ENCODE measurements around the gene MRGPRF. TPM values are rescaled to one million over a fixed set of nuclear protein-coding genes. Genes with fewer than 3 reads are reported as not detected.

The MRGPRF gene
- polyA plus RNA-seq, 1 of the 3 experiments (the other 2 are of a cell fraction), result 0.18 TPM

DNA sequence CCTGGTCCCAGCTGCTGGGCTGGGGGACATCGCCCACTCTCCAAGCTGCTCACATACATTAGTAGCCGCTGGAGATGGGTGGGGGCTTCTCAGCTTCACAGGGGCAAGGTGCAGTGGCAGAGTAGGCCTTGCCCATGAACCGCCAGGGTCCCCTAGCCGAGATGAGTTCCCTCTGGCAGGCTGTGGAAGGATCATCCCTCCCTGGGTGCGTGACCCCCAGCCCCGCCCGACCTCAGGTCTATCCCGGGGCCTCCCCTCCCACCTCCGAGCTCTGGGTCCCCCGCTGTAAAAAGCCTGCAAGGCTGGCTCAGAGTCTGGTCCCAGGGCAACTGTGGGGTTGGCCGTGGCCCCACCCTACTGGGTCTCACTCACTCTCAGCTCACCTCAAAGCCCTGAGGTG, 20.4 kb upstream of the MRGPRF start:
- CTCF ChIA-PET, result interaction anchor here (1.2 to 4.3 kb wide), 2 partner anchors 11 to 14 kb away, joined by 4 to 23 read pairs; no protein-coding TSS in a partner anchor

DNA sequence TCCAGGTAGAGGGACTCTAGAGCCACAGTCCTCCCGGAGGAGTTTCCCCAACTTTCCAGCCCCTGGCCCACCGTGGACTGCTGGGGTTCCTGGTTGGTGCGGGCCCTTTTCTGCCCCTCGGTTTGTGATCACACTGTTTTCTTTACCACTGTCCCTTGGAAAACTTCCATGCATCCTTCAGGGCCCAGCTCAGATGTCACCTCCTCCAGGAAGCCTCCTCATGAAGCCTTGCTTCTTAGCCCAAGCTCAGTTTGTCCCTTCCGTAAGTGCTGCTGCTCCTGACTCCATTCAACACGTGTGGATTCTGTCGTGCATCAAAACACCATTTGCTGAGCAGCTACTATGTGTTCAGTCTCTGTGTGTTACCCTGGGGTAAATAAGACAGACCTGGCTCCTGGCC, 19.8 kb upstream of the MRGPRF start:
- CTCF ChIA-PET, result interaction anchor here (0.6 to 4.3 kb wide), 4 partner anchors 12 to 652 kb away, joined by 3 to 23 read pairs (median 4); no protein-coding TSS in a partner anchor
- no peaks in the 10 kb centered on the region for H3K79me2 ChIP-seq (ENCODE audit: insufficient read depth)

More for the DNA sequence above, 20.4 kb upstream of the MRGPRF start:
- TF ChIP-seq RCOR1 (IDR thresholded peaks at IDR 0.05; ENCODE audit: low read length) (no peak), RAD21 (IDR thresholded peaks at IDR 0.05; ENCODE audit: low read length) (no peak), FOSL2 (IDR thresholded peaks at IDR 0.05; ENCODE audit: borderline replicate concordance, low read depth) (no peak), MEF2A (IDR thresholded peaks at IDR 0.05; ENCODE audit: borderline replicate concordance, low read depth) (no peak), GATA2 (CRISPR knock-in tag; IDR thresholded peaks at IDR 0.05) (no peak), SIN3A (IDR thresholded peaks at IDR 0.05; ENCODE audit: borderline replicate concordance, low read depth, low read length) (no peak), FOXJ3 (CRISPR knock-in tag; IDR thresholded peaks at IDR 0.05) (no peak)
- TF ChIP-seq, protein P1, sequence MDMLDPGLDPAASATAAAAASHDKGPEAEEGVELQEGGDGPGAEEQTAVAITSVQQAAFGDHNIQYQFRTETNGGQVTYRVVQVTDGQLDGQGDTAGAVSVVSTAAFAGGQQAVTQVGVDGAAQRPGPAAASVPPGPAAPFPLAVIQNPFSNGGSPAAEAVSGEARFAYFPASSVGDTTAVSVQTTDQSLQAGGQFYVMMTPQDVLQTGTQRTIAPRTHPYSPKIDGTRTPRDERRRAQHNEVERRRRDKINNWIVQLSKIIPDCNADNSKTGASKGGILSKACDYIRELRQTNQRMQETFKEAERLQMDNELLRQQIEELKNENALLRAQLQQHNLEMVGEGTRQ (IDR thresholded peaks at IDR 0.05; ENCODE audit: borderline replicate concordance, low read depth, low read length), result no peak
- 80% methylated on average over 4 of the region's 11 CpGs for WGBS (ENCODE audit: low lambda C conversion rate)
- H2AFZ ChIP-seq (ENCODE audit: low read depth), result no peak overlapping the region
- no peaks in the 10 kb centered on the region for H3K9me2 ChIP-seq
- H4K20me1 ChIP-seq (ENCODE audit: insufficient read depth), result no peaks in the 10 kb centered on the region
- no peak overlapping the region for H3K27ac ChIP-seq (ENCODE audit: low read depth in 2 of 2, low read length in 1 of 2)
- no peak overlapping the region for H3K4me2 ChIP-seq
- no peaks in the 10 kb centered on the region for H3K4me1 ChIP-seq (ENCODE audit: control insufficient read depth in 1 of 2, insufficient read depth in 2 of 2, low read depth in 1 of 2, low read length in 1 of 2)
- H3K36me3 ChIP-seq (replicated peaks in 1 of 2; ENCODE audit: control insufficient read depth in 1 of 2, insufficient read depth in 2 of 2, low read length in 1 of 2), result no peaks in the 10 kb centered on the region
- no peaks in the 10 kb centered on the region for H3F3A ChIP-seq (replicated peaks; ENCODE audit: insufficient read depth)
- no peak overlapping the region for H3K9ac ChIP-seq
- no peaks in the 10 kb centered on the region for H3K9me3 ChIP-seq
- no peaks in the 10 kb centered on the region for H3K27me3 ChIP-seq (ENCODE audit: insufficient read depth)
- POLR2A ChIA-PET, result no interaction called here
- no peak overlapping the region for H3K4me3 ChIP-seq (ENCODE audit: low read depth in 2 of 2, low read length in 1 of 2)
- H3K79me2 ChIP-seq (ENCODE audit: insufficient read depth), result no peaks in the 10 kb centered on the region
- no peak for DNase-seq

More for the DNA sequence above, 19.8 kb upstream of the MRGPRF start:
- no peak for DNase-seq
- Histone ChIP-seq H3K27ac (ENCODE audit: low read depth in 2 of 2, low read length in 1 of 2) (no peak overlapping the region), H3K27me3 (ENCODE audit: insufficient read depth) (no peaks in the 10 kb centered on the region), H3K9me3 (no peaks in the 10 kb centered on the region), H3K36me3 (replicated peaks in 1 of 2; ENCODE audit: control insufficient read depth in 1 of 2, insufficient read depth in 2 of 2, low read length in 1 of 2) (no peaks in the 10 kb centered on the region), H3K4me2 (no peak overlapping the region), H4K20me1 (ENCODE audit: insufficient read depth) (no peaks in the 10 kb centered on the region), H2AFZ (ENCODE audit: low read depth) (no peak overlapping the region), H3K4me1 (ENCODE audit: control insufficient read depth in 1 of 2, insufficient read depth in 2 of 2, low read depth in 1 of 2, low read length in 1 of 2) (no peaks in the 10 kb centered on the region), H3K9ac (no peak overlapping the region), H3K4me3 (ENCODE audit: low read depth in 2 of 2, low read length in 1 of 2) (no peak overlapping the region), H3K9me2 (no peaks in the 10 kb centered on the region), H3F3A (replicated peaks; ENCODE audit: insufficient read depth) (no peaks in the 10 kb centered on the region)
- POLR2A ChIA-PET, result no interaction called here
- 82% methylated on average over 7 of the region's 7 CpGs for WGBS (ENCODE audit: low lambda C conversion rate)
- TF ChIP-seq, protein P2, sequence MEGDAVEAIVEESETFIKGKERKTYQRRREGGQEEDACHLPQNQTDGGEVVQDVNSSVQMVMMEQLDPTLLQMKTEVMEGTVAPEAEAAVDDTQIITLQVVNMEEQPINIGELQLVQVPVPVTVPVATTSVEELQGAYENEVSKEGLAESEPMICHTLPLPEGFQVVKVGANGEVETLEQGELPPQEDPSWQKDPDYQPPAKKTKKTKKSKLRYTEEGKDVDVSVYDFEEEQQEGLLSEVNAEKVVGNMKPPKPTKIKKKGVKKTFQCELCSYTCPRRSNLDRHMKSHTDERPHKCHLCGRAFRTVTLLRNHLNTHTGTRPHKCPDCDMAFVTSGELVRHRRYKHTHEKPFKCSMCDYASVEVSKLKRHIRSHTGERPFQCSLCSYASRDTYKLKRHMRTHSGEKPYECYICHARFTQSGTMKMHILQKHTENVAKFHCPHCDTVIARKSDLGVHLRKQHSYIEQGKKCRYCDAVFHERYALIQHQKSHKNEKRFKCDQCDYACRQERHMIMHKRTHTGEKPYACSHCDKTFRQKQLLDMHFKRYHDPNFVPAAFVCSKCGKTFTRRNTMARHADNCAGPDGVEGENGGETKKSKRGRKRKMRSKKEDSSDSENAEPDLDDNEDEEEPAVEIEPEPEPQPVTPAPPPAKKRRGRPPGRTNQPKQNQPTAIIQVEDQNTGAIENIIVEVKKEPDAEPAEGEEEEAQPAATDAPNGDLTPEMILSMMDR (IDR thresholded peaks at IDR 0.05), result no peak
- TF ChIP-seq POLR2AphosphoS5 (IDR thresholded peaks at IDR 0.05; ENCODE audit: low read depth, low read length), result no peak
- no peak for TF ChIP-seq RAD21 (IDR thresholded peaks at IDR 0.05; ENCODE audit: low read length)
- no peak for TF ChIP-seq EZH2phosphoT487 (IDR thresholded peaks at IDR 0.05; ENCODE audit: borderline replicate concordance, low read depth)
- TF ChIP-seq, protein P3, sequence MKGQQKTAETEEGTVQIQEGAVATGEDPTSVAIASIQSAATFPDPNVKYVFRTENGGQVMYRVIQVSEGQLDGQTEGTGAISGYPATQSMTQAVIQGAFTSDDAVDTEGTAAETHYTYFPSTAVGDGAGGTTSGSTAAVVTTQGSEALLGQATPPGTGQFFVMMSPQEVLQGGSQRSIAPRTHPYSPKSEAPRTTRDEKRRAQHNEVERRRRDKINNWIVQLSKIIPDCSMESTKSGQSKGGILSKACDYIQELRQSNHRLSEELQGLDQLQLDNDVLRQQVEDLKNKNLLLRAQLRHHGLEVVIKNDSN (IDR thresholded peaks at IDR 0.05; ENCODE audit: borderline replicate concordance, low read depth), result no peak
- no peak for TF ChIP-seq SMC3 (IDR thresholded peaks at IDR 0.05; ENCODE audit: low read depth, low read length)
- no peak for TF ChIP-seq SIN3A (IDR thresholded peaks at IDR 0.05; ENCODE audit: borderline replicate concordance, low read depth, low read length)

All from SK-N-SH (cell line).